ENCODE data around the gene RPN2.

RPN2 gene

DNA sequence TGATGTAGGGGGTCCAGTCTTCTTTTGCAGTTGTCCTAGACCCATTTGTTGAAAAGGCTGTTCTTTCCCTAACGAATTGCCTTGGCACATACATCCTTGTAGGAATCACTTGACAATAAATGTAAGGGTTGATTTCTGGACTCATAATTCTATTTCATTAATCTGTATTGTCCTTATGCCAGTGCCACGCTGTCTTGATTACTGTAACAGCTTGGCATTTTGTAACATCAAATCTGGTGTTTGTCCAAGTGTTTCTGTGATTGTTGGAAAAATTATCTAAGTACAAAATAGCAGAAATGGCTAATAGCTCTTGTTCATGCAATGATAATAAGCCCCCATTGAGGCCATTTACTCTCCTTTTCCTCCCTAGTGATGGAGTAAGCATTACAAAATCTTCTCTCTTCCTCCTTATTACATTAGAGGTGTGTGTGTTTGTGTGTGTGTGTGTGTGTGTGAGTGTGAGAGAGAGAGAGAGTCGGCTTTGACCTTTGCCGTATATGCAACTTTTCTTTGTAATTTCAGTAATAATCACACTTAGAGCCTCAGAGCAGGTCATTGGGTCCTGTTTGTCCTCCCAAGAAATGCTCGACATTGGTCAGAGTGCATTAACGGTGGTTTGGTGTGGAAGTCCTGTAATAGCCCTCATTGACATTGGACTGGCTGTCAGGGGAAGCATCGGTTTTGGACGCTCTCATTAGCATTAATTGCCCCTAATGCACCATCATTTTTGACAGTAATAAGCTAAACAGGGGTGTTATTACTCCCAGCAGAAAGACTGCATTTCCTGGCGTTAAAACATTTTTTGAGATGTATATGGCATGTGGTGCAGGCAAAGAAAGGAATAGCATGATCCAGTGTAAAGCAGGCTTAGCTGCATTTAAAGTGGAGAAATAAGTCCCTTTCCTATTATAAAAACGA lies 40.9 kb downstream of the RPN2 start:
- no peak for DNase-seq

- DNase-seq: no peak
Measured at GRCh38 chr20:37220731-37221130, 41.6 kb downstream of the RPN2 start.

GRCh38 chr20:37222086-37222485 lies 43.0 kb downstream of the RPN2 start:
- DNase-seq: no peak

DNA sequence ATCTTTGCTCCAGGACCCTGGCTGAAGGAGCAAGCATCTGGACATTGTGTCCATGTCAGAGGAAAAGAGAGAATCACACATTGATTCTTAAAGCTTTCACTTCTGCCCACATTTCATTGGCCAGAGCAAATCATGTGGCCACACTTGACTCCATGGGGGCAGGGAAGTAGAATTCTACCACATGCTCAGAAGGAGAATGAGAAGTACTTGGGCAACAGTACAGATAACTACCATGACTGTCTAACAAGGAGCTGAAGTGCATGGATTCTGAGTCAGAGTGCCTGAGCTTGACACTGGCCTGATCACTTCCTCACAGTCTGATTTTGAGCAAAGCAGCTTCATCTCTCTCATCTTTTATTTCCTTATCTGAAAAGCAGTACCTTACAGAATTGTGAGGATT lies 43.9 kb downstream of the RPN2 start:
- DNase-seq: peak; percentile 16

GRCh38 chr20:37225146-37225545 lies 46.0 kb downstream of the RPN2 start:
- no peak for DNase-seq

- no peak for DNase-seq
Measured at GRCh38 chr20:37226889-37227288, 47.8 kb downstream of the RPN2 start.

GRCh38 chr20:37228082-37228481 lies 49.0 kb downstream of the RPN2 start:
- DNase-seq: no peak

DNA sequence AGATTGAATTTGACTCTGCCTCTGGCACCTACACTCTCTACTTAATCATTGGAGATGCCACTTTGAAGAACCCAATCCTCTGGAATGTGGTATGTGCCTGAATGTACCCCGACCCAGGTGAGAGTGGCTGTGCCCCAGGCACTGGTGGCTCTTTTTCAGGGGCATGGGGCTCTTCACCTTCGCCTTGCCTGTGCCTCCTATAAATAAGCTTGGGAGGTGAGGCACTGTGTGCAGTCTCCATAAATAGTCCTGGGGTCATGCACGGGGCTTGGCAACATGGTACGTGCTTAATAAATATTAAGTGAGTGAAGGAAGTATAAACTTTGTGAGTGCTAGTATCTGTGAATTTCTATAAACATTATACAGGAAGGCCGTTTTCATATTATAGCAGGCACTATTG lies 49.5 kb downstream of the RPN2 start:
- no peak for DNase-seq

DNA sequence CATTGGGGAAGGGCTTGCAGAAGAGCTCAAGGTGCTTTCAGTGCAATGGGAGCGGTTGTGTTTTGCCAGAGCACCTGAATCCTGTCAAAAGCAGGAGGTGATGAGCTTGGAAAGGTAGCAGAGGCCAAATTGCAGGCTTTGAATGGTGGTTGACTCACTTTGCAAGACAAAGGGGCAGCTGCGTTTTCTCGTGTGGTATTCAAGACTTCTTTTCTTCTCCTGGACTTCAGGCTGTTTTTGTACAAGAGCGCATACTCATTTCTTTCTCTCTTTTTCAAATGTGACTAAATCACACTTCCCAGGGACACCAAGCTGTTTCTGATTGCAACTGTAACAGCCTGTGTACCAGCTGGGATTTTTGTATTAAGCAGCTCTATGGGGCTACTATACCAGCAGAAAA lies 50.2 kb downstream of the RPN2 start:
- DNase-seq: no peak

DNA sequence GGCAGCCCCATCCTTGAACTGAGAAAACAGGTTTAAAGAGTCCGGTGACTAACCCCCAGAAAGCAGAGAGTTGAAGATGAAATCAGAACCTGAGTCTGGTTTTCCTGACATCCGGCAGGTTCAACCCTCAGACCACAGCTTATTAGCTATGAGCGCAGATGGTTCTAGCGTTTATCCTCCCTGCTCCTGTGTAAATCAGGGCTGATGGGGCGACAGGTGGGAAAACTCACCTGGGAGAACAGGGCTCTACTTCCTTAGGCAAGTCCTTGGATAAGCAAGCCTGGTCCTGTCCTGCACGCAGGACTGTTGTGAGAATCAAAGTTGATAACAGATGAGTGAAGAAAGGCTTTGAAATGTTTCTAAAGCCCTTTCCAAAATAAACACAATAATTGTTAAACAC lies 51.1 kb downstream of the RPN2 start:
- no peak for DNase-seq

GRCh38 chr20:37231947-37232630 lies 53.0 kb downstream of the RPN2 start:
- no peak for DNase-seq

- DNase-seq: no peak
Measured at GRCh38 chr20:37233548-37234253, 54.6 kb downstream of the RPN2 start.

DNA sequence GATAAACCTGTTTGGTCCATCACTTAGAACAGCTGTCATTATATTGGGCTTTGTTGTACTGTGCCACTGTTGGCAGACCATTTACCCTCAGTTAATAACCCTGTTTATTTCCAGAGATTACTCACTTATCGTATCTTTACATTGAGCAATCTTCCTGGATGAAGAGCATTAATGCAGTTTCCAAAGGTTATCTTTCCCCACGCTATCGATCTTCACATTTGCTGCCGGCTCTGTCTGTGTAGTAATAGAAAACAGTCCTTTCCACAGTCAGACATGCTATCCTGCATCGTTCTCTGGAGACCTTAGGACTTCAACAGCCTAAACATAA lies 55.1 kb downstream of the RPN2 start:
- no peak for DNase-seq

DNA sequence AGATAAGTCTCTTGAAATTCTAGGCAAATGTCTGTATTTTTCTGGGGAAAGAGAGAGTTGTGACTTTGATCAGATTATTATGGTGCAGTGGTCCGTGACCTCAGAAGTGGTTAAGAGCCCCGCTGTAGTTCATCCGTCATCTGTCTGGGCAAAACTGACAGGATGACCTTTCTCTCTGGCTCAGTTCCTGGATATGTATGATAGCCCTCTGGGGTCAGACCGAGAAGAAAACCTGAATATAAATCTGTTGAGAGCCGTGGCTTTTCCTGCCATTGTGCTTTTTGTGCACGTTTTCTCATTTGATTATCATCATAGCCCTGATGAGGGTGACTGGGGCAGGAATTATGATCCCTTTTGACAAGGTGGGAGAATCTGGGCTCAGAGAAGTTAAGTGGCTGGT lies 55.9 kb downstream of the RPN2 start:
- DNase-seq: no peak

- DNase-seq: no peak
Measured at GRCh38 chr20:37236462-37236861, 57.3 kb downstream of the RPN2 start.

GRCh38 chr20:37237656-37238055 lies 58.5 kb downstream of the RPN2 start:
- DNase-seq: no peak

DNA sequence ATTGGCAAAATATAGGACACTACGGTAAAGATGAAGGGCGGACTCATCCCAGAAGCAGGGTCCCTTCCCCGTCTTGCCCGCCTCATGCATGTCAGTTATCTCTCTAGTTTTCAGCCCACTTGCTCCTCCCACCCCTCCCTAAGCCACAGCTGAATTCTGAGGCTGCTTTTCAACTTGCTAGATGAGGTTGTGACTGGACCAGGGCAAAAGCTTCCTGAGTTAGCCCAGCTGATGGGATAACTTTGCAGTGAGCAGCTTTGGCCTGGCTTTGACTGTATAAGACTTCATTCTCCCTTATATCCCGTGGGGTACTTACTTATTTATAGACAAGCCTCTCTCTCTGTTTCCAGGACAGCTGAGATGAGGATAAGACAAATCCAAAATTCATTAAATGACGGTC lies 59.3 kb downstream of the RPN2 start:
- DNase-seq: no peak

- DNase-seq: no peak
Measured at GRCh38 chr20:37238935-37239451, 59.9 kb downstream of the RPN2 start.

- DNase-seq: no peak
Measured at GRCh38 chr20:37240337-37241067, 61.4 kb downstream of the RPN2 start.

DNA sequence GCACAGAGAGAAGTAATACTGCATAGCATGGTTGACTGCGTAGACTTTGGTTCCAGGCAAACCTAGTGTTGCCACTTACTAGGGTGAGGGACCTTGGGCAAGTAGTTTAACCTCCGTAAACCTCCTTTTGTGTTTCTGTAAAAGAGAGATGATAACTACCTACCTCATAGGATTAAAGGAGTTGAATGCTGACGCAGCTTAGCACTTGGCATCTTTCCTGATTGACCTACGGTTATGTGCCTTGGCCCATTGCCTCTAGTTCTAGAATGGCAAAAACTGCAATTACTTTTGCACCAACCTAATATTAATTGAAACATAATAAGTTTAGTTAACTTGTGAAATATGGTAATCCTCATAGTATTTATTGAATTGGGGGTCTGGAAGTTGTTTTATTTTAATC lies 63.4 kb downstream of the RPN2 start:
- DNase-seq: no peak

- DNase-seq: no peak
Measured at GRCh38 chr20:37243076-37243936, 64.2 kb downstream of the RPN2 start.
